IPS-NIHi11 (cell line): ENCODE measurements around the gene LIPG.

Experiments
- DNase-seq: peaks from one replicate; pipeline ENCODE4 v3.0.0; 2012; ENCODE audit warnings: mixed read lengths, low spot score

Gene LIPG

GRCh38 chr18:49546719-49547273, 15.1 kb upstream of the LIPG start:
- no peak for DNase-seq

GRCh38 chr18:49547701-49548100, 14.2 kb upstream of the LIPG start:
- DNase-seq: no peak

GRCh38 chr18:49548229-49548636, 13.6 kb upstream of the LIPG start:
- no peak for DNase-seq

DNA sequence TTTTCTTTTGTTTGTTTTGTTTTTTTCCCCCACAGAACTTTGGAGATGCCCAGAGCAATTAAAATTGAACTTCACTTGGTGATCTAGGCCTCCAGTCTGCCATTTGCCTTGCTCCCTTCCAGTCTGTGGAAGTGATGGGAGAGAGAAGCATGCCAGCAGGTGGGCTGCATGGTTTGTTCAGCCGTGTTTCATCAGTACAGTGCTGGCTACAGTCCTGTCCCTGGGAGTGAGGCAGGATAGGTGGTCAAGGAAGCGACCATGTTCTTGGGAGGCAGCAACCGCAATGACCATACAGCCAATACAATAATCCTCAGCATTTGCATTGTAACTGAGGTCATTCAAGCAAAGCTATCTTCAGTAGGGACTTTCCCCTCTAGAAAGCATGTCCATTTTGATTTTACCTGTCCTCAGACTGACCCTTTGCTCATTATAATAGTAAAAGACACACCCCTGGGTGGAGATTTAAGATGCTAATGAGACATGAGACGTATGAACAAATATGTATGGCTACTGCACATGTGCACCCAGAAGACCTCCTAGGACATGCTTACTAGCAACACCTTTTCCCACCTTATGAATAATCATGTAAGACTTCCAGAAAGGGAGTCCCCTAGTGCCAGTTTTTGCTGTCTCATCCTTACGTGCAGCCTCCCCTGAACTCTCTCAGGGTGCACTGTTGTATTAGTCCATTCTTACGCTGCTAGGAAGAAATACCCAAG, 11.1 kb upstream of the LIPG start:
- DNase-seq: no peak

DNA sequence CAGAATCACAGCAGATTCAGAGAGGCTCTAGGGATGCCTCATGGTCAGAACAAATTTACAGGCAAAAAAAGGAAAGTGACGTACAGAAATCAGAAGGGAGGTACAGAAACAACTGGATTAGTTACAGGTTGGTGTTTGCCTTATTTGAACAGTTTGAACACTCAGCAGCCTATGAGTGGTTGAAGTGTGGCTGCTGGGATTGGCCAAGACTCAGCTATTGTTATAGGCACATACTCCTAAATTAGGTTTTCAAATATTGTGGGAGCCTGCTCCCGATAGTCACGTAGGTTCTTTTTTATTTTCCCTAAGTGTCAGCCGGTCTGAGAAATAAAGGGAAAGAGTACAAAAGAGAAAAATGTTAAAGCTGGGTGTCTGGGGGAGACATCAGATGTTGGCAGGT, 8.9 kb upstream of the LIPG start:
- DNase-seq: no peak

- DNase-seq: no peak
These were observed 6.2 kb upstream of the LIPG start for GRCh38 chr18:49555641-49556040.

DNA sequence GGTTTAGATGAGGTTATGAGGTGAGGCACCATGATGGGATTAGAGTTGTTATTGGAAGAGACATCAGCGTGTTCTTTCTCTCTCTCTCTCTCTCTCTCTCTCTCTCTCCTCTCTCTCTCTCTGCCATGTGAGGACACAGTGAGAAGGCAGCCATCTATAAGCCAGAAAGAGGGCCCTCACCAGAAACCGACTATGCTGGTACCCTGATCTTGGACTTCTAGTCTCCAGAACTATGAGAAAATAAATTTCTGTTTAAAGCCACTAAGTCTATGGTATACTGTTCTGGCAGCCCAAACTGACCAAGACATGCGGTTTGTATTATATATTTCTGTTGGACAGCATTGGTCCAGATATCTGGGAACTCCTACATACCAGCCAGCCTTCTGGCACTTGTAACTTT, 3.5 kb upstream of the LIPG start:
- no peak for DNase-seq

GRCh38 chr18:49559326-49559931, 2.4 kb upstream of the LIPG start:
- peak; percentile 26 for DNase-seq

DNA sequence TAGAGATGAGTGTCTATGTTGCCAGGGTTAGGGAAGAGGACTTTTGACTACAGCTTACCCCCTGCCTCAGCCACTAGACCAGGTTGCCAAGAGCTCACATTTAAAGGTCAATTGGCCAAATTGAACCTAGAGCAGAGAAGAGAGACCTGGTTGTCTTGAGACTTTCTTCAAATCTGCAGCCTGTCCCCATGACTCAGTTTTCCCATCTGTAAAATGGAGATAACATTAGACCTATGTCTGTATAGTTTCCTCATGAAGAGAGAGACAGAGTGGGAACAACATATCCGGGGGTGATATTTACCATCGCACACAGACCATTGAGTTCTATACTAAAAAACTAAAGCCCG, 1.6 kb upstream of the LIPG start:
- no peak for DNase-seq

GRCh38 chr18:49560624-49561288, 1.1 kb upstream of the LIPG start:
- DNase-seq: peak; percentile 50

DNA sequence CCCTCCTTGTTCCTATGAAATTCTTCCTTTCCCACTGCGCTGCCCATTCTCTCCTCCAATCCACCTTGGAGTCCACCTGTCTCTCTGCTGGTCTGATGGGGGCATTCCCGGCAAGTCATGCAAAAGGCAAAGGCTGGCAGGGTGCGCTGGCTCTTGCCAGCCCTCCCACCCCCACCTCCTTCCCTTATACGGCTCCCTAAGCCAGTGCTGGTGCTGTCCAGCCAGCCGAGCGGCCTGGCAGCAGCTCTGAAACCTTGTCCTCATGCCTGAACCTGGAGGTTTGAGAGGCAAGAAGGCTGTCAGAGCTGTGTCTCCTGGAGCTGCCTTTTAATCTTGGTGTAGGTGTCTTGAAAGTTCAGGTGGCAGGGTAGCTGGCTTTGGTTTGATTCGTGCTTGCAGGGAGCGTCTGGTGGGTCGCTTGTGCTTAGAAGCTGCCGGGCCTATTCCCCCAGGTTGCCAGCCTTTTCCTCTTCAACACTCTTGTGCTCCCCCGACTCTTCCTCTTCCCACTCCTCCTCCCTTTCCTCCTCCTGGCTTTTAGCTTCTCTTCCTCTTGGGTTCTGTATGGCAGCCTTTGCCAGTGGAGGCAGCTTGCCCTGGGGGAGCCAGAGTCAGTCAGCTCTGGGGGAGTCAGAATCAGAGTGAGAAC, 748 bp downstream of the LIPG start:
- peak; percentile 55 for DNase-seq

DNA sequence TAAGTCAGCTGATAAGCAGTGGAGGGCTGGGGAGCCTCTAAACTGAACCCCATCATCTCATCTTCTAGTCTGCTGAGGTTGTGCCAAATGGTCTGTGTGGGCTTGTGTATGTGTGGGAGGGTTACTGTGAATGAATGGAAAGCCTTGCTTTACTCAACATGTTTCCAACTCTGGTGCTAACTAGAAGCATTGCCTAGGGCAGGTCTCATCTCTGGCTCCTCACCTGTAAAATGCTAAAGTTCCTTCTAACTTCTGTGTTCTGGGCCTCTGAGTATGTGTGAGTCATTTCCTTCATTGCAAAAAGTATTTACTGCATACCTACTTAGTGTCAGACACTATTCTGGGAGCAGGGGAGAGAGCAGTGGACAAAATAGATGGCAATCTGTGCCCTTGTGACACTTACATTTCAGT, 1.3 kb downstream of the LIPG start:
- no peak for DNase-seq

DNA sequence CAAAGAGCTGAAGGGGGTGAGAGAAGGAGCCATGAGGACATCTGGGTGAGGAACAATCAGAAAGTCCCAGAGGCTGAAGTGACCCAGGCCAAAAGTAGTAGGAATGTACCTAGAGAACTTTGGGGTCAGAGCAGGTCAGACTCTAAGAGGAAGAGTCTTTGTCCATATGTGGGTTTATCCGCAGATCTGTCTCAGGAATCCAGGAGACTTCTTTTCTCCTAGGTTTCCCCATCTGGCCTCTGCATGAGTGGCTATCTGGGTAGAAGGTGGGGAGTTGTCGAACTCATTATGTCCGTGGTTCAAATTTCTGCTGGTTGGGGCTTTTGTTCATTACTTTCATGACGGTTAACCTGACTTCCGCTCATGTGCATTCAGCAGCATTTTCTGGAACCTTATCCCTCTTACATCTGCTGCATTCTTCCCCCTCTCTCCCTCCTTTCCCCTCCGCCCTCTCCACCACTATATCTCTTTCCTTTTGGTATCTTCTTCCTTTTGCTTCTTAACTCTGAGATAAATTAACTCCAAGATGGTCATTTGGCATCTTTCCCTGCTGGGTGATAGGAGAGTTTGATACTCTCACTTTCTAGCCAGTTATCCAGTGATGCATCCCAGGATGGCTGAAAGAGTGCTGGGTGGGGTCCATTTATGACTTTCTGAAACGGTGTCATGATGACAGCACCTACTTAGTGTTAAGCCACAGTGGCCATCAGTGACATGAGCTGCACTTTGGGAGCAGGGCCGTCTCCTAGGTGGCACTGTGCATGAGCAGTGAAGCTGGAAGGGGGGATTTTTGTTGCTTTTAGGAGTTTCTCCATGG, 2.1 kb downstream of the LIPG start:
- DNase-seq: no peak

DNA sequence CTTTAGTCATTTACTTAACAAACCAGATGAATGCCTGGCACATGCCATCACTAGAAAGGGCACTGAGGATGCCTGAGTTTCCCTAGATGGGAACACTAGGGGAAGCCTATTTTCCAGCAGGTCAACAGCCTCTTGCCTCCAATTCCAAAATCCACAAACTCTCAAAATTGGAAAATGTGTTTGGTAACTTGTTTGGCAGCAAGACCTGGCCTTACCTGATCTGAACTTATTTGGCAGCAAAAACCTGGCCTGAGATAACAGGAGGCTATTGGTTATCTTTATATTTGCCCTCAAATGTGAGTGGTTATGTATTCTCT, 2.6 kb downstream of the LIPG start:
- DNase-seq: no peak

DNA sequence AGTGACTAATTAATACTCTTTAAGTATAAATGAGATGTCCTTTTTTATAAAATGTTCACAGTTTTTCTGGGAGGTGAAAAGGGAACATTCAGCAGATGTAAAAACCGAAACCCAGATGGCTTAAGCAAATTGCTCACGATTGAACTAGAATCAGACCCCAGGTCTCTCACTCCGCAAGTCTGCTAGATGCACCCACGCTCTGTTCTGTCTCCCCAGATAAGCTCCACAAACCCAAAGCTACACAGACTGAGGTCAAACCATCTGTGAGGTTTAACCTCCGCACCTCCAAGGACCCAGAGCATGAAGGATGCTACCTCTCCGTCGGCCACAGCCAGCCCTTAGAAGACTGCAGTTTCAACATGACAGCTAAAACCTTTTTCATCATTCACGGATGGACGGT, 3.2 kb downstream of the LIPG start:
- no peak for DNase-seq

GRCh38 chr18:49565612-49566011, 3.8 kb downstream of the LIPG start:
- DNase-seq: peak; percentile 26

DNA sequence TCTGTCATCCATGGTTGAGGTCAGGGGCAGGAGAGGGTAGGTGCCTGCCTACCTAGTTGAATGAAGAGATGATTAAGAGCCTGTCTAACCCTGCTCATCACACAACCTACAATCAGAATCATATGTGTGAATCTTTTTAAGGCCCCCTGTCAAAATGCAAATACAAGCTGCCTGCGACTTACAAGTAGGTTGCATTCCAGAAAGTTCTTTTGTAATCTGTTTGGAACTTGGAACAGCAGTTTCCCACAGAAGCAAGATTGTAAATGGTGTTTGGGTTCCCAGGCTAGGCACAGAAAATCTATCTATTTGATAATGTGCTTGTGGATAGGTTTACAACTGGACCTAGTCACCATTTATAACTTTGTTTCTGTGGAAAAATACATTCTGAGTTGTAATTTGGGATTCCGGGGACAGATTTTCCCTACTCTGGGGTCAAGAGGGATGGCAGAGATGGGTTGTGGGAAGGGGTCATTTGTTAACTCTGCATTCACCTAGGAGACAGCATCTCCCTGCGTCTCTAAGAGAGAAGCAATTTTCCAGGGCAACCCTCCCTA, 4.4 kb downstream of the LIPG start:
- no peak for DNase-seq

DNA sequence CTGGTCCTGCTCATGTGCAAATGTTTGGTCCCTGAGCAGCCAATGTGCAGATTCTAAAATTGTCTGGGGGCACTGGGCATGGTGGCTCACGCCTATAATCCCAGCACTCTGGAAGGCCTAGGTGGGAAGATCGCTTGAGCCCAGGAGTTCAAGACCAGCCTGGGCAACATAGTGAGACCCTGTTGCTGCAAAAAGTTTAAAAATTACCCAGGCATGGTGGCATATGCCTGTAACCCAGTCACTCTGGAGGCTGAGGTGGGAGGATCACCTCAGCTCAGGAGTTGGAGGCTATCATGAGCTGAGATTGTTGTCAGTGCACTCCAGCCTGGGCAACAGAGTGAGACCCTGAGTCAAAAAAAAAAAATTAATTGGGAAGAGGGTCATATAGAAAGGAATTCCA, 5.1 kb downstream of the LIPG start:
- DNase-seq: no peak

GRCh38 chr18:49569724-49570123, 7.9 kb downstream of the LIPG start:
- no peak for DNase-seq

DNA sequence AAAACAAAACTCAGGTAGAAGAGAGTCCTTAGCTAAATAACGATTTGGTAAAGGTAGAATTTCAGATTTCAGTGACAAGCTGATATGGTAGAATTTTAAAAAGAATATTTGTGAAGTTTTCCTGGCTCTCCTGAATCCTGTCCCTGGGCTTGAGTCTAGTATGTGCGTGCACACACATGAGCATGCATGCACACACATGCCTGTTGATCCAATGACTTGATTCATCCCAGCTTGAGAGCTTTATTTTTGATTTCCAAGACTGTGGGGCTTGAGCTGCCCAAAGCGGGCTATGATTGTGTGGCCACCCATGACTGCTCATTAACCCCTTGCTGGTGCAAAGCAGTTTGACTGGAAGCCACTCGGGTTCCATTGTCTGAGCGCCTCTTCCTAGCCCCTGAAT, 9.0 kb downstream of the LIPG start:
- DNase-seq: no peak

- no peak for DNase-seq
These were observed 10.9 kb downstream of the LIPG start for GRCh38 chr18:49572611-49573345.
